ENCODE measurements around the gene PTPRJ.

GRCh38 chr11:48163360-48164100 lies 183.2 kb downstream of the PTPRJ start:
- TF ChIP-seq, protein P1, sequence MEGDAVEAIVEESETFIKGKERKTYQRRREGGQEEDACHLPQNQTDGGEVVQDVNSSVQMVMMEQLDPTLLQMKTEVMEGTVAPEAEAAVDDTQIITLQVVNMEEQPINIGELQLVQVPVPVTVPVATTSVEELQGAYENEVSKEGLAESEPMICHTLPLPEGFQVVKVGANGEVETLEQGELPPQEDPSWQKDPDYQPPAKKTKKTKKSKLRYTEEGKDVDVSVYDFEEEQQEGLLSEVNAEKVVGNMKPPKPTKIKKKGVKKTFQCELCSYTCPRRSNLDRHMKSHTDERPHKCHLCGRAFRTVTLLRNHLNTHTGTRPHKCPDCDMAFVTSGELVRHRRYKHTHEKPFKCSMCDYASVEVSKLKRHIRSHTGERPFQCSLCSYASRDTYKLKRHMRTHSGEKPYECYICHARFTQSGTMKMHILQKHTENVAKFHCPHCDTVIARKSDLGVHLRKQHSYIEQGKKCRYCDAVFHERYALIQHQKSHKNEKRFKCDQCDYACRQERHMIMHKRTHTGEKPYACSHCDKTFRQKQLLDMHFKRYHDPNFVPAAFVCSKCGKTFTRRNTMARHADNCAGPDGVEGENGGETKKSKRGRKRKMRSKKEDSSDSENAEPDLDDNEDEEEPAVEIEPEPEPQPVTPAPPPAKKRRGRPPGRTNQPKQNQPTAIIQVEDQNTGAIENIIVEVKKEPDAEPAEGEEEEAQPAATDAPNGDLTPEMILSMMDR (conservative IDR thresholded peaks at IDR 0.05; ENCODE audit: low read length) = no peak
- no peak for TF ChIP-seq EZH2phosphoT487 (IDR thresholded peaks at IDR 0.05; ENCODE audit: borderline replicate concordance)

All from Loucy (cell line).